OCI-LY1 (cell line): ENCODE data around the gene GRP.

Experiments
- H2AFZ ChIP-seq: fragments of 200-600 bp; sonication (generic), shearing (Covaris generic); 2 replicates; pipeline ENCODE4 v1.6.0; 2014; ENCODE audit warnings: antibody characterized with exemption, mild to moderate bottlenecking, low read length
- H3F3A ChIP-seq: fragments of 200-600 bp; sonication (generic), shearing (Covaris generic); 2 replicates; pipeline ENCODE4 v1.6.0; 2014; ENCODE audit warnings: mild to moderate bottlenecking, antibody characterized with exemption, low read length, moderate library complexity; ENCODE audit not compliant: insufficient read depth
- H3K27ac ChIP-seq: fragments of 200-600 bp; sonication (generic); 2 replicates; pipeline ENCODE4 v1.5.1; 2014; ENCODE audit warnings: low read length, mixed run types, mild to moderate bottlenecking, low read depth; ENCODE audit not compliant: poor library complexity, severe bottlenecking
- H3K27me3 ChIP-seq: fragments of 200-600 bp; sonication (generic); 2 replicates; pipeline ENCODE4 v1.6.0; 2014; ENCODE audit warnings: antibody characterized with exemption, mild to moderate bottlenecking, low read length, moderate library complexity; ENCODE audit not compliant: insufficient read depth
- H3K36me3 ChIP-seq: fragments of 200-600 bp; sonication (generic); 2 replicates; pipeline ENCODE4 v1.6.1; 2014; ENCODE audit warnings: mild to moderate bottlenecking, antibody characterized with exemption, low read length, moderate library complexity, mixed read lengths; ENCODE audit not compliant: insufficient read depth
- H3K4me1 ChIP-seq: fragments of 200-600 bp; sonication (generic); 2 replicates; pipeline ENCODE4 v1.5.1; 2014; ENCODE audit warnings: mild to moderate bottlenecking, low read length, moderate library complexity; ENCODE audit not compliant: insufficient read depth, severe bottlenecking
- H3K4me2 ChIP-seq: fragments of 200-600 bp; sonication (generic), shearing (Covaris generic); 2 replicates; pipeline ENCODE4 v1.6.1; 2014; ENCODE audit warnings: low read length
- H3K4me3 ChIP-seq: fragments of 200-600 bp; sonication (generic); 2 replicates; pipeline ENCODE4 v1.5.1; 2014; ENCODE audit warnings: low read length, low read depth, mild to moderate bottlenecking, mixed read lengths; ENCODE audit not compliant: poor library complexity, severe bottlenecking
- H3K79me2 ChIP-seq: fragments of 200-600 bp; shearing (Covaris generic); 2 replicates; pipeline ENCODE4 v1.6.1; 2016; ENCODE audit warnings: mixed run types, low read length, mixed read lengths; ENCODE audit not compliant: insufficient read depth
- H3K9ac ChIP-seq: fragments of 200-600 bp; sonication (generic), shearing (Covaris generic); 2 replicates; pipeline ENCODE4 v1.6.1; 2014; ENCODE audit warnings: mild to moderate bottlenecking, low read length, mixed read lengths
- H3K9me2 ChIP-seq: fragments of 200-600 bp; sonication (generic), shearing (Covaris generic); 2 replicates; pipeline ENCODE4 v1.6.1; 2014; ENCODE audit warnings: low read depth, mild to moderate bottlenecking, low read length, mixed read lengths
- H3K9me3 ChIP-seq: fragments of 200-600 bp; shearing (Covaris generic); 2 replicates; pipeline ENCODE4 v1.6.1; 2014; ENCODE audit warnings: low read length, mixed read lengths
- H4K20me1 ChIP-seq: fragments of 200-600 bp; sonication (generic), shearing (Covaris generic); 2 replicates; pipeline ENCODE4 v1.6.0; 2016; ENCODE audit warnings: mild to moderate bottlenecking, low read length; ENCODE audit not compliant: insufficient read depth
- CTCF ChIP-seq: fragments of 200-600 bp; sonication (generic), shearing (Covaris generic); IDR thresholded peaks from 2 replicates; pipeline ENCODE4 v1.5.1; 2017; ENCODE audit warnings: mild to moderate bottlenecking, antibody characterized with exemption, low read length, moderate library complexity, mixed read lengths
- EZH2 ChIP-seq: fragments of 200-600 bp; sonication (generic), shearing (Covaris generic); IDR thresholded peaks from 2 replicates; pipeline ENCODE4 v1.8.0; 2017; ENCODE audit warnings: borderline replicate concordance, mixed run types, mild to moderate bottlenecking, antibody characterized with exemption, low read length, moderate library complexity, mixed read lengths

GRP gene

DNA sequence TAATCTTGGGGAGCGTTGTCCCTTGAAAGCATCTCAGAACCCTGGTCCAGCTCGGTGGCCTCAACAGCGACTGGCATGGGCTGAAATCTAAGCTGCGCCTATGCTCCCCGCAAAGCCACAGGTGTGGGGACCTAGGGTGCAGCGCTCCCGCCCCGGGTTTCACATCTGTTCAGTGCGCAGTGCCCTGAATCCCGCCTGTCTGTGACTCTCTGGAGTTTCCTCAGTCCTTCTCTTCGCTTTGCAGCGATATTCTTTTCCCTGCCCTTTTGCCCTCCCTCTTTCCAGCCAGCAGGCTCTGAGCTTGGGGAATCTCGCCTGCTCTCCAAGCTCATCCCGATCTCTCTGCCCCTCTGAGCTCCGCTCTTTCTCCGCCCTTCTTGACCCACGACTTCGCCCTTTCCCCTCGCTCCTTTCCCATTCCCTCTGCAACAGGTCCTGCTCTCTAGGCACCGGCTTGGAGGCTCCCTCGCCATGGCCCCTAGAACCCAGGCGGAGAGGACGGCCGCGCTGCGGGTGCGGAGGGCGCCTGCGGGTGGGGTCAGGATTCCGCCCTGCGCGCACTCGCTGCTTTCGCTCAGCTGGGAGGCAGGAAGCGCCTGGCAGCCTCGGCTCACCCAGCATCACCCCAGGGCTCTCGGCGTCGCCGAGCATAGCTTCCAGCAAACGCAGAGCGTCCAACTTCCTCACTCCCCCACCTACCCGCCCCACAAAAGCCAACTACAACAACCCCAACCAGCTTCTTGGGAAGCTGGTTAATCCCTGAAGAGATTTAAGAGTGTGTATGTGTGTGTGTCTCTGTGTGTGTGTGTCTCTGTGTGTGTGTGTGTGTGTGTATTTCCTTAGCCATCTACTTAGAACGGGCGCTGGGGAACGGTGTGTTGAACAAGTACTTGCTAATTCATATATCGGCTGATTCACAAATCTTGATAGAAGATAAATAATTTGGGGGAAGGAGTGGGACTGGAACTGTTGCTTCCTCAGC is 1.1 kb downstream of the GRP start:
- no peaks in the 10 kb centered on the region for H3K27me3 ChIP-seq
- no peaks in the 10 kb centered on the region for H3K36me3 ChIP-seq
- no peak overlapping the region for H3K9ac ChIP-seq
- H3K4me2 ChIP-seq = no peak overlapping the region
- H3F3A ChIP-seq = no peaks in the 10 kb centered on the region
- H3K79me2 ChIP-seq = no peaks in the 10 kb centered on the region
- H3K4me3 ChIP-seq = no peak overlapping the region
- no peaks in the 10 kb centered on the region for H3K9me2 ChIP-seq
- H3K27ac ChIP-seq = no peak overlapping the region
- no peaks in the 10 kb centered on the region for H4K20me1 ChIP-seq
- H3K4me1 ChIP-seq = no peaks in the 10 kb centered on the region
- TF ChIP-seq EZH2 (no peak), CTCF (no peak)
- H2AFZ ChIP-seq = no peak overlapping the region
- H3K9me3 ChIP-seq = no peaks in the 10 kb centered on the region

DNA sequence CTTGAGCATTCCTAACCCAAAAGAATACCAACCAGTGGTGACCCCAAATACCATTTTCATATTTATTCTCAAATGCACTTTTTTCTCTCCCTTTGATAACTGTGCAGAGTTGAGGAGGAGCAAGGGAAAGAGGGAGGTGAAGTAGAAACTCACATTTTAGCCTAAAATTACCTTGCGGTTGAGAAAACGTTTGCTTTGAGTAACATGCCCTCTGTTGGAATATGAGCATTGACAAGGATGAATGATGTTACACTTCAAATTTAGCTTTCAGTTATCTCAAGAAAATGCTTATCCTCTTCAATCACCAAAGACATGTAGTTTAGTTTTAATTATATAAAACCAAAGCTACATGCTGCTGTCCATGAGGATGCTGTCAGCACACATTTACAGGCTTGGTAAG is 2.4 kb downstream of the GRP start:
- no peak overlapping the region for H3K4me3 ChIP-seq
- no peak overlapping the region for H3K9ac ChIP-seq
- no peak overlapping the region for H2AFZ ChIP-seq
- no peaks in the 10 kb centered on the region for H3K79me2 ChIP-seq
- no peaks in the 10 kb centered on the region for H3K9me2 ChIP-seq
- H4K20me1 ChIP-seq = no peaks in the 10 kb centered on the region
- H3K27ac ChIP-seq = no peak overlapping the region
- H3K9me3 ChIP-seq = no peaks in the 10 kb centered on the region
- H3K4me1 ChIP-seq = no peaks in the 10 kb centered on the region
- no peak for TF ChIP-seq EZH2
- no peak for TF ChIP-seq CTCF
- no peaks in the 10 kb centered on the region for H3F3A ChIP-seq
- H3K4me2 ChIP-seq = no peak overlapping the region
- no peaks in the 10 kb centered on the region for H3K27me3 ChIP-seq
- no peaks in the 10 kb centered on the region for H3K36me3 ChIP-seq

GRCh38 chr18:59228351-59228750 is 8.4 kb downstream of the GRP start:
- Histone ChIP-seq H4K20me1 (no peaks in the 10 kb centered on the region), H3K27ac (no peak overlapping the region), H3K9me2 (no peaks in the 10 kb centered on the region), H3K27me3 (no peaks in the 10 kb centered on the region), H3K4me2 (no peak overlapping the region), H3F3A (no peaks in the 10 kb centered on the region), H3K79me2 (no peaks in the 10 kb centered on the region), H3K4me1 (no peaks in the 10 kb centered on the region), H3K9ac (no peak overlapping the region), H3K9me3 (no peaks in the 10 kb centered on the region), H2AFZ (no peak overlapping the region), H3K36me3 (no peaks in the 10 kb centered on the region), H3K4me3 (no peak overlapping the region)
- TF ChIP-seq EZH2 = no peak
- no peak for TF ChIP-seq CTCF
